Measurements from ENCODE around the gene TMEM38A.

GRCh38 chr19:16612636-16613035 is 48.3 kb upstream of the TMEM38A start:
- TF ChIP-seq CTCF (IDR thresholded peaks at IDR 0.05) (no peak), POLR2A (IDR thresholded peaks at IDR 0.05) (no peak)

All from uterus (tissue), 2 donors.